Daoy (cell line): ENCODE results near the gene ABCB10. TPM values are rescaled to one million over a fixed set of nuclear protein-coding genes. Genes with fewer than 3 reads are reported as not detected.
A peak's percentile ranks its signal among the peaks of the same experiment; 100 is the strongest.
"Not testable (repeated sequence)": the region's sequence is repeated elsewhere in the genome, so short reads cannot be mapped to it uniquely, and the experiment has no call there.

ENCODE experiments used
- DNase-seq: peaks from one replicate; pipeline ENCODE4 v3.0.0-alpha.2; 2015; ENCODE audit warnings: low read depth
- total RNA-seq: library from RNA; depleted of rRNA; stranded (reverse); fragments of >200 nt; shearing (Covaris generic); gene quantifications from 2 replicates; pipeline ENCODE4 v1.2.3, GENCODE V29; 2014; rRNA removed

Gene ABCB10
- 9.4 and 12.0 TPM in 2 replicates for total RNA-seq

DNA sequence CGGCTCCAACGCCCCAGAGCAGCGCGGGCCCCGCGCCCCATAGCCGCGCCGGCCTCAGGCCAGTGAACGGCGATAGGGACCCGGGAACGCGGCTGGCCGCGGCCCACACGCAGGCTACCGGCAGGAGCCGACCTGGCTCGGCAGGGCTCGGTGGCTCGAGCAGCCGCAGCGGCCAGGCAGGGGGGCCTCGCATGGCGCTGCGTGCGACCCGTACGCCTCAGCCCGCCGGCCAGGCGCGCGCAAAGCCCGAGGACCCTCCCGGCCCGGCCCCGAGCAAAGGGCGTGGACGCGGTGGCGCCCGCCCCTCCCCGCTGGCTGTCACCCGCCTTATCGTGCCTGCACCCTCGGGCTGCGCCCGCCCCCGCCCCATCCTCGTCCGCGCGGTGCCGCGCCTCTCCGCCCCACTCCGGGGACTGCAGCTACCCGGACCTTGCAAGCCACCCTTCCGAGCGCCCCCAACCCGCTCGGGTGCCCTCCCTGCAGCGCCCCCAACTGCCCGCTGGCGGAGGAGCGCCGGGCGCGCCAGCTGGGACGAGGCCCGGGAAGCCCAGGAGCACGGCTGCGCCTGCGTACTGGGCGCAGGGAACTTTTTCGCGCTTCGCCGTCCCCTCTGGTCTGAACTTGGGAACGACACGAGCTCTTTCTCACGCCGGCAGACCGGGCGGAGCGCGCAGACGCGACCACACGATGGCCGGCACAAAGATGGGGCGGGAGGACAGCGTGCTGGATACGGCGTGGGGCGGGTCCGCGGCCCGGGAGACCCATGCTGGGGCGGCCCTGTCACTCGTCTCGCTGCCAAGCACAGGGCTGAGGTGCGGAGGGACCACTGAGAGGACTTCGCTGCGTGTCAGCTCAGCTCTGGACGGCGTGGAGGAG, at the start of gene ABCB10:
TSS of gene ABCB10 (minus strand) at position 248 of the 876 bp plus-strand sequence. CDS start at position 193, 55 bp downstream.
- peak; percentile 99 for DNase-seq

GRCh38 chr1:229607370-229607769, 48.9 kb upstream of the ABCB10 start:
- DNase-seq, result no peak

DNA sequence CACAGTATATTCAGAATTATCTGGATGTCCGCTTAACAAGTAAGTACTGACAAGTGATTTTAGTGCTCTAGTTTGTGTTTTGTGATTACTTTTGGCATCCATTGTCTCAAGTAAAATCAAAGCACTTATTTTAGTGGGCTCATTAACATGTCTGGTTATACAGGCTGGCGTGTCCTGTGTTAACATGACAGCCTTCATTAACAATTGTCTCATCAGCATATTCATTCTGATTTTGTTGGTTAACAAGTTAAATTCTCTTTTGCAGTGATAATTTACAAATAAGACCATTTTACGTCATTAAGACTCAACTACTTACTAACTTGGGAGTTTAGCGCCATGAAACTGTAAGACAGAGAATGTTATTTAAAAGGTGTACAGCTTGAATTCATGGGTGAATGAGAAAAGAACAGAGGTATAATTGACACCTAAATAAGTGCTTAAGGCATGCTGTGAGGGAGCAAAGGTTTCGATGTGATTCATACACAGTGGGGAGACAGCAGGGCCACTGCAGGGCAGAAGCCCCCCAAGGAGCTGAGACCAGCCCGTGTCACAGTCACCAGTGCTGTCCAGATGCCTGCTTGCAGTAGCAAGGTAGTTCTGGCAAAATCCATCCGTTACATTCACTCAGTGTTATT, 45.0 kb upstream of the ABCB10 start:
- no peak for DNase-seq

DNA sequence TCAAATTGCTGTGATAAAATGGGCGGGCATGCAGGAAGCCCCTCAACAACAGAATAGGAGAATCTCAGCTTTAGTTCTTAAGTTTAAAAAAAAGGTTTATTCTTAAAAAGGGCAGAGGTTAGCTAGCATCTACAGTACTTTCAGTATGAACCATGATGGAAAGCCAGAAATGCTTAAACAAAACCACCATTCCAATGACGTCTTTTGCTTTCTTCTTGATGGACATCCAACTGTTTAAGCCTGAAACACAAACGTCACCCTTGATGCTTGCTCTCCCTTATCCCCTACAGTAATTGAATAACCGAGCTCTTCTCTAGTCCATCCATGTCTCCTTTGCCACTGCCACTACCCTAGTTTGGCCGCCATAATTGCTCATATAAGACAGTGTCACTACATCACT, 41.7 kb upstream of the ABCB10 start:
- DNase-seq, result no peak

DNA sequence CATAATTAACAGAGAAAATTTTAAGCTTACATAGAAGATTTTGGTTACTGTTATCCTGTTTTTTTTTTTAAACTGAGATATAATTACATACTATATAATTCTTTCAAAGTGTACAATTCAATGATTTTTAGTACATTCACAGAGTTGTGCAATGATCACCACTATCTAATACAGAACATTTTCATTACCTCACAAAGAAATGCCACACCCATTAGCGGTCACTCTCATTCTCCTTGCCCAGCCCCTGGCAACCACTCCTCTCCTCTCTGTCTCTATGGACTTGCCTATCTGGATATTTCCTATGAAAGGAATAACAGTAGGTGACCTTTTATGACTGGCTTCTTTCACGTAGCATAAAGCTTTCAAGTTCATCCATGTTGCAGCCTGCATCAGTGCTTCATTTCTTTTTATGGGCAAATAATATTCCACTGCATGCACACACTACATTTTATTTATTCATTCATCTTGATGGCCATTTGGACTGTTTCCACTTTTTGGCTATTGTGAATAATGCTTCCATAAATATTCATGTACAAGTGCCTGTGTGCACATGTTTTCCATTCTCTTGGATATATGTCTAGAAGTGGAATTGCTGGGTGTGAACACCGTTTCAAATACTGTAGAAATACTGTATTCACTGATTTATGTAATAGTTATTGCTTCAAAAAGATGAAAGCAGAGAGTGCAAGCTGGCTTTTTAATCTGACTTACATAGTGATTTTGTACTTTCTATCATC, 40.9 kb upstream of the ABCB10 start:
- no peak for DNase-seq

GRCh38 chr1:229597877-229598276, 39.4 kb upstream of the ABCB10 start:
- DNase-seq, result no peak

DNA sequence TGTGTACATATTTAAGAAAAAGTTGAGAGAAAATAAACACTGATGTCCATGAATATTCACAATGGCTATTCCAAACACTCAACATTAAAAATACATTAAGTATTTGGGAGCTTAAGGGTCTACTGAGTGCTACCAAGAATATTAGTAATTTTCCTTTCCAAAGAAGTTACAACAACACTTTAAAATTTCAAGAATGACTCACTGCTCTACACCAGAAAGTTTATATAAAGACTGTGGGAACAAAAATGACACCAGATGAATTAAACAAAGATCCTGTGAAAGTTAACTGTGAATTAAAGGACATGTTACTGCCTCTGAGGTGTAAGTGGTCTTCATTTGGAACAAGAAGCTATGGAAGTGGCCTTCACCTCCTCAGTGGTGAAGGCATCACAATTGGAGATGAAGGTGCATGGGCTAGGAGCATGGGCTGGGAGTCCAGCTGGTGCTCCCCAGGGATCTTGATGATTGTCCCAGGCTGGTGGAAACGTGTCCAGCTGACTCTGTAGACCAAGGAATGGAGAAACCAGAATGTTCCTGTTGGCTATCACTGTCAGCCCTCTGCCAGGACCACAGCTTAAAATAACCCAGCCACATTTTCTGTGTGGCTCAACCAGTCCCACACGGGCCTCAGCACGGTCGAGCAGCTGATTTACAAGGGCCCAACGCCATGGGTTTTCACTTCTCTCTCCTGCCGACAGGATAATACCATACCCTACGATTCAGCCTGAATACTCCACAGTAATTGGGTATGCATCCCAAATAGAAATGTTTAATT, 38.6 kb upstream of the ABCB10 start:
- DNase-seq, result no peak

GRCh38 chr1:229595876-229596275, 37.4 kb upstream of the ABCB10 start:
- not testable (repeated sequence) for DNase-seq

GRCh38 chr1:229594227-229595008, 35.9 kb upstream of the ABCB10 start:
- DNase-seq, result no peak

DNA sequence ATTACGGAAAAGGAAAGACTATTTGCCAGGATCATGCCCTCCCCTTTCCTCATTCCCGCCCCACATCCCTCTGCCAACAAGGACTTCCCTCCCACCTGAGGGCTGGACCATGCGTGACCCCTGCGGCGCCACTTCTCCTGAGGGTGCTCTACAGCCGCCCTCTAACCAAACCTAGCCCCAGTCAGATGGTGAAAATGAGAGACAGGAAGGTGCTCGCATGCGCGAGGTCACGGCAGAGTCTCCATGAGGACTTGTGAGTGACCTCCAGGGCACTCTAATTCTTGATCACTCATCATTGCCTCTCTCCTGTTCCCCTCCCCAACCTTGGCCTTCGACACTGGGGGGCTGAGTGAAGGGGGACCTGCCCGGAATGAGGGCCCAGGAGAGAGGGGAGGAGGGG, 35.3 kb upstream of the ABCB10 start:
- no peak for DNase-seq

DNA sequence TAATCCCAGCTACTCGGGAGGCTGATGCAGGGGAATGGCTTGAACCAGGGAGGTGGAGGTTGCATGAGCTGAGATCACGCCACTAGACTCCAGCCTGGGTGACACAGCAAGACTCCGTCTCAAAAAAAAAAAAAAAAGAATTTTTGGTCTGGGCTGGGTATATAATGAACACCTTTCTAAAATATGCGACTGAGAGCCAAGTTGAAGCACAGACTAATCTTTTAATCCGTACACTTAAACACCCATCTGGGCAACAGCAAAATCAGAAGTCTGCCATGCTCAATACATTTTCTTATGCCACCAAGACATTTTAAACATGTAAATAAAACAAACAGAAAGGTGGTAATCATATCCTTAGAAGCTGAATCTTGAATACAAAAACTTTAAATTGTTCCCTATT, 31.6 kb upstream of the ABCB10 start:
- DNase-seq, result no peak

GRCh38 chr1:229585338-229585737, 26.8 kb upstream of the ABCB10 start:
- no peak for DNase-seq

DNA sequence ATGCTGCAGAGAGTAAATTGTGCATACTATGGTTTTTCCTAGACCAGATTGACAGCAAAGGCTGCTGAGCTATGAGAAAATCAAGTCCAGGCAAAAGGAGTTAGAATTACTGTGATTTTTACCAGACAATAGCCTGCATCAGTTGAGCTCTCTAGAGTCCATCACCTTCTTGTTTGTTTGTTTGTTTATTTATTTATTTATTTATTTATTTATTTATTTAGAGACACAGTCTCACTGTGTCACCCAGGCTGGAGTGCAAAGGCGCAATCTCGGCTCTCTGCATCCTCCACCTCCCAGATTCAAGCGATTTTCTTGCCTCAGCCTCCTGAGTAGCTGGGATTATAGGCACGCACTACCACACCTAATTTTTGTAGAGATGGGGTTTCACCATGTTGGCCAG, 24.2 kb upstream of the ABCB10 start:
- DNase-seq, result no peak

DNA sequence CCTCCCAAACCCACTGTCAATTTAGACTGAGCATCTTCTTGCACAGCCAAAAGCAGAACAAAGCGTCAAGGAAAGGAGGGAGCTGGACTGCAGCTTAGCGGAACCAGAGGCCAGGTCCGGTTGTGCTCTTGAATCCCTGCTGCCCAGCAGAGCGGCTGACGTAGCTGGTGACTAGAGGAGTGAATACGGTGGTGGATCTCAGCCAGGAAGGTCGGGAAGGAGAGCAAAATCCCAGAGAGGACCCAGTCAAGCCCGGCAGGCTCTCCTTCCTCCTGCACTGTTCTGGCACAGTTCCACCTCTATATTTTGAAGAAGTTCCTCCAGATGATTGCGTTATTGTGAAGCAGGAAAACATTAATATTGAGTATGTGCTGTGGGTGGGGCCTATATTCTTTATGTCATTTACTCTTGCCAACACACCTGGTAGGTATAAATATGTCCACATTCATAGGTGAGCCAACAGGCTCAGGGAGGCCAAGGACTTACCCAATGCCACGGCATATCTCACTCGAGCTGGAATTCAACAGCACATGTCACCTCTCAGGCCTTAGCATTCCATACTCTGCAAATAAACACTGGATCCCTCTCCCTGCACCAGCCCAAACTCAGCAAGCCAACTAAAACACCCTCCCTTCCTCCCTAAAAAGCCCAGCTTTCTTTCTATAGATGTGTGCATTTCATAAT, 23.6 kb upstream of the ABCB10 start:
- DNase-seq, result no peak

DNA sequence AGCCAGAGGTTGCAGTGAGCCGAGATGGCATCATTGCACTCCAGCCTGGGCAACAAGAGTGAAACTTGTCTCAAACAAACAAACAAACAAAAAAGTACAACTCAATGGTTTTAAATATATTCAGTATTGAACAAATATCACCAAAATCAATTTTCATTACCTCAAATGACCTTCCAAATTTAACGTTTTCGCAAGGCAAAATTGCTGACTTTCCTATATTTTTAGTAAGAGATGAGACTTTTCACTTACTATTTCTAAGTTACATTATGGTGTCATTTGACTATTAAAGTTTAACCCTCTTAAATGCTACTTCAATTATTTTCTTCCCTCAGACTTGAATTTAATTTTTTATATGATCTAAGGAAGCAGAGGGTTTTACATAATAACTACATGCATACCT, 23.0 kb upstream of the ABCB10 start:
- DNase-seq, result no peak

DNA sequence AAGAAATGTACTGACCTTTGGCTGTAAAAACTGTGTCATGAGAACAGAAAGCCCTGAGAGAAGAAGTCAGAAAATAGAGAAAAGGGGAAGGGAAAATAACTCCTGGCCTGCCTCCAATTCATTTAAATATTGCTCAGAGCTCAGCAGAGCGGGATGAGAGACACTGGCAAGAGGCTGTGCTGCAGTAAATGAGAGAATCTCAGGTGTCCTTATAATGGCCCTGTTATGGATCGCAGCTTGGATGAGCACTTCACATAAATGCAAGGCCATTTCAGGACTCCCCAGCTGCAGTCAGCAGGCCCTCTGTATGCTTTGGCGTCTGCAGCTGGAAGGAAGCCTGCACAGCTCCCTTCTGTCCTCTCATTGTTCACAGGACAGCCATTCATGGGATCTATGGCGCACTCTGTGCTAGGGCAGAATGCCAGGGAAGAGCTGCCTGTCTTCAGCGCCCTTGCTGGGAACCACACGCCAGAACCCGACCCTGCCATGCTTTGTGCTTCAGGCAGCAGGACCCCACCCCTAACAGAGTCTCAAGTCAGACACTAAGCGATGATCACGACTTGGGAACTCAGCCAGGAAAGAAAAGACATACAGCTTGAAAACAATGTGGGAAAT, 20.7 kb upstream of the ABCB10 start:
- no peak for DNase-seq

DNA sequence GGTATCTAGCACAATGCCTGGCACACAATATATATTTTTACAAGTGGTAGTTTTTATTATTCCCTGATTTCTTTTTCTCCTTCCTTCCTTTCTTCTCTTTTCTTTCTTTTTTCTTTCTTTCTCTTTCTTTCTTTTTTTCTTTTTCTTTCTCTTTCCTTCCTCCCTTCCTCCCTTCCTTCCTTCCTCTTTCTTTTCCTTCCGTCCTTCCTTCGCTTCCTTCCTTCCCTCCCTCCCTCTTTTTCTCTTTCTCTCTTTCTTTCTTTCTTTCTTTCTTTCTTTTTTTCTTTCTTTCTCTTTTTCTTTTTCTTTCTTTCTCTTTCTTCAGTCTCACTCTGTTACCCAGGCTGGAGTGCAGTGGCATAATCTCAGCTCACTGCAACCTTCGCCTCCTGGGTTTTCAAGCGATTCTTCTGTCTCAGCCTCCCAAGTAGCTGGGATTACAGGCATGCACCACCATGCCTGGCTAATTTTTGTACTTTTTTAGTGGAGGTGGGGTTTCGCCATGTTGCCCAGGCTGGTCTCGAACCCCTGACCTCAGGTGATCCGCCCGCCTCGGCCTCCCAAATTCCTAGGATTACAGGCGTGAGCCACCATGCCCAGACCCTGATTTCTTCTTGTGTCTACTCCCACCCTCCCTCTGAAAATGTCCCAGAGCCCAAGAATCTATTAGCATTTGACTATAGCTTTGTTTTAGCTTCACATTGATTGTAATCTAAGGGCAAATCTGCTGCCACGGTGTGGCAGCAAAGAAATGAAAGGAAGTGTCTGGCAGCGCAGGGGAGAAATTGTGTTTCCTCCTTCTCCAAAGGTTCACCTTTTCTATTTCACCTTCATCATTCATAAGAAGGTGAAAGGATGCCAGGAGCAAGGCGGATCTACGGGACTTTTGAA, 19.9 kb upstream of the ABCB10 start:
- DNase-seq, result no peak

GRCh38 chr1:229574679-229575442, 16.4 kb upstream of the ABCB10 start:
- no peak for DNase-seq
